Caco-2 (cell line): ENCODE data around the gene CALCA. TPM values are rescaled to one million over a fixed set of nuclear protein-coding genes. Genes with fewer than 3 reads are reported as not detected.

ENCODE experiments used
- BruUV-seq: library from RNA; stranded (reverse); fragments of 400-500 nt; replicated peaks from 2 replicates; lab custom pipeline; 2021; lab: Mats Ljungman, UMichigan
- CTCF ChIA-PET: fragments of 300-600 bp; sonication (Branson Sonifier 250); formaldehyde crosslinking; loops from one replicate; lab custom pipeline; 2022; ENCODE audit warnings: antibody characterized with exemption; lab: Charles Lee
- POLR2A ChIA-PET: fragments of 300-600 bp; sonication (Branson Sonifier 250); formaldehyde crosslinking; loops from one replicate; lab custom pipeline; 2022; ENCODE audit warnings: antibody characterized with exemption; lab: Charles Lee
- DNase-seq, 2 experiments: peaks; one replicate each; pipeline versions ENCODE4 v3.0.0 to v3.0.0-alpha.2; 2020 to 2022
- H3K27me3 ChIP-seq: replicated peaks from 2 replicates; pipeline ENCODE4 v1.6.0; 2011; ENCODE audit warnings: low read length; ENCODE audit not compliant: control insufficient read depth, insufficient read depth
- H3K36me3 ChIP-seq: 2 replicates; pipeline ENCODE4 v1.5.1; 2011; ENCODE audit warnings: low read length; ENCODE audit not compliant: control insufficient read depth, insufficient read depth
- H3K4me1 ChIP-seq: fragments of 250-450 bp; sonication (Bioruptor Pico); 2 replicates; pipeline ENCODE4 v1.5.1; 2020; ENCODE audit warnings: mild to moderate bottlenecking
- H3K4me3 ChIP-seq: 2 replicates; pipeline ENCODE4 v1.5.1; 2011; ENCODE audit warnings: low read depth, mild to moderate bottlenecking, control low read depth, low read length
- H3K9me3 ChIP-seq: fragments of 250-450 bp; sonication (Bioruptor Pico); 2 replicates; pipeline ENCODE4 v1.5.1; 2020; ENCODE audit warnings: mild to moderate bottlenecking, moderate library complexity
- H3K27ac Mint-ChIP-seq: one replicate; pipeline ENCODE4 v1.8.0; 2022; ENCODE audit warnings: mixed read lengths; ENCODE audit not compliant: unreplicated experiment
- H3K27me3 Mint-ChIP-seq: one replicate; pipeline ENCODE4 v1.8.0; 2022; ENCODE audit warnings: mixed read lengths; ENCODE audit not compliant: insufficient read depth, unreplicated experiment
- H3K36me3 Mint-ChIP-seq: one replicate; pipeline ENCODE4 v1.8.0; 2022; ENCODE audit warnings: mild to moderate bottlenecking, mixed read lengths; ENCODE audit not compliant: insufficient read depth, unreplicated experiment
- H3K4me1 Mint-ChIP-seq: one replicate; pipeline ENCODE4 v1.8.0; 2022; ENCODE audit warnings: low read depth, mixed read lengths; ENCODE audit not compliant: unreplicated experiment
- H3K4me3 Mint-ChIP-seq: one replicate; pipeline ENCODE4 v1.8.0; 2022; ENCODE audit warnings: mild to moderate bottlenecking, moderate library complexity, mixed read lengths; ENCODE audit not compliant: unreplicated experiment
- H3K9me3 Mint-ChIP-seq: one replicate; pipeline ENCODE4 v1.8.0; 2022; ENCODE audit warnings: mixed read lengths; ENCODE audit not compliant: unreplicated experiment
- CTCF ChIP-seq, 2 experiments: fragments of 200-600 bp in 1 of 2; IDR thresholded peaks; 1 replicate in 1 of 2; 2 replicates in 1 of 2; pipeline versions ENCODE4 v1.5.1 to v1.8.0; 2011 to 2022; ENCODE audit warnings: antibody characterized with exemption in 1 of 2, control low read depth in 1 of 2, inconsistent platforms in 1 of 2, low read depth in 1 of 2, low read length in 1 of 2, mild to moderate bottlenecking in 1 of 2, moderate library complexity in 1 of 2; ENCODE audit not compliant: insufficient read depth in 1 of 2, severe bottlenecking in 1 of 2, unreplicated experiment in 1 of 2
- intact Hi-C: fragments of 100-400 bp; cut with micrococcal nuclease; formaldehyde crosslinking; loops from one replicate; pipeline ENCODE4 v1.10.0; 2022; ENCODE audit not compliant: unreplicated experiment
- total RNA-seq: library from RNA; stranded (reverse); gene quantifications from 2 replicates; pipeline ENCODE4 v1.2.3, GENCODE V29; 2022

Gene CALCA
- total RNA-seq, 1 experiment from 2014 or later = not detected

GRCh38 chr11:14949437-14950147, 22.6 kb downstream of the CALCA start:
- Mint-ChIP-seq H3K9me3 (no peaks in the 10 kb centered on the region), H3K36me3 (no peaks in the 10 kb centered on the region), H3K27me3 (no peaks in the 10 kb centered on the region), H3K4me1 (no peaks in the 10 kb centered on the region), H3K27ac (no peak overlapping the region), H3K4me3 (no peak overlapping the region)
- BruUV-seq = no TSS peak
- no peak for TF ChIP-seq CTCF (IDR thresholded peaks at IDR 0.05; ENCODE audit: insufficient read depth in 1 of 2, low read depth in 1 of 2, low read length in 1 of 2, severe bottlenecking in 1 of 2, unreplicated experiment in 1 of 2)
- intact Hi-C loops = no loop called here
- Histone ChIP-seq H3K27me3 (no peaks in the 10 kb centered on the region), H3K4me1 (no peaks in the 10 kb centered on the region), H3K36me3 (no peaks in the 10 kb centered on the region), H3K4me3 (no peak overlapping the region), H3K9me3 (no peaks in the 10 kb centered on the region)
- POLR2A ChIA-PET = no interaction called here
- no peak for DNase-seq
- CTCF ChIA-PET = interaction anchor here (1.4 kb wide), 1 partner anchor 41 kb away, joined by 4 read pairs; no protein-coding TSS in a partner anchor

- intact Hi-C loops = no loop called here
- CTCF ChIA-PET = interaction anchor here (0.8 kb wide), 1 partner anchor 35 kb away, joined by 4 read pairs; no protein-coding TSS in a partner anchor
Measured at GRCh38 chr11:14942745-14943144, 29.4 kb downstream of the CALCA start.

GRCh38 chr11:14938936-14939335, 33.2 kb downstream of the CALCA start:
- ChIA-PET CTCF (no interaction called here), POLR2A (no interaction called here)
- Histone ChIP-seq H3K9me3 (peaks cover 7% of the 10 kb centered on the region; the same call in 1 of the 2 replicates), H3K4me3 (no peak overlapping the region), H3K4me1 (no peaks in the 10 kb centered on the region), H3K36me3 (no peaks in the 10 kb centered on the region), H3K27me3 (no peaks in the 10 kb centered on the region)
- peaks cover 6% of the 10 kb centered on the region for H3K27me3 Mint-ChIP-seq
- BruUV-seq = no TSS peak
- no peak for TF ChIP-seq CTCF (IDR thresholded peaks at IDR 0.05; ENCODE audit: insufficient read depth in 1 of 2, low read depth in 1 of 2, low read length in 1 of 2, severe bottlenecking in 1 of 2, unreplicated experiment in 1 of 2)
- DNase-seq = no peak
- intact Hi-C loops = no loop called here
- no peaks in the 10 kb centered on the region for H3K36me3 Mint-ChIP-seq
- H3K4me1 Mint-ChIP-seq = no peaks in the 10 kb centered on the region
- no peak overlapping the region for H3K27ac Mint-ChIP-seq
- no peak overlapping the region for H3K4me3 Mint-ChIP-seq
- peaks cover 25% of the 10 kb centered on the region for H3K9me3 Mint-ChIP-seq

More at GRCh38 chr11:14942745-14943144, 29.4 kb downstream of the CALCA start:
- Mint-ChIP-seq H3K4me3 (no peak overlapping the region), H3K4me1 (no peaks in the 10 kb centered on the region), H3K9me3 (peaks cover 21% of the 10 kb centered on the region), H3K27me3 (peaks cover 4% of the 10 kb centered on the region), H3K36me3 (no peaks in the 10 kb centered on the region), H3K27ac (no peak overlapping the region)
- H3K4me1 ChIP-seq = no peaks in the 10 kb centered on the region
- no TSS peak for BruUV-seq
- H3K27me3 ChIP-seq = no peaks in the 10 kb centered on the region
- POLR2A ChIA-PET = no interaction called here
- no peaks in the 10 kb centered on the region for H3K36me3 ChIP-seq
- no peak overlapping the region for H3K4me3 ChIP-seq
- H3K9me3 ChIP-seq = peaks cover 7% of the 10 kb centered on the region; the same call in 1 of the 2 replicates
- DNase-seq = no peak
- no peak for TF ChIP-seq CTCF (IDR thresholded peaks at IDR 0.05; ENCODE audit: insufficient read depth in 1 of 2, low read depth in 1 of 2, low read length in 1 of 2, severe bottlenecking in 1 of 2, unreplicated experiment in 1 of 2)
